Stomach smooth muscle (tissue), 2 donors: Measurements from ENCODE around the gene GOLGA6L10.
"Not testable (repeated sequence)": the region's sequence is repeated elsewhere in the genome, so short reads cannot be mapped to it uniquely, and the experiment has no call there.

Source experiments
- H3K27ac ChIP-seq: one replicate; pipeline ENCODE4 v1.7.0; 2013; ENCODE audit warnings: mild to moderate bottlenecking, low read length, inconsistent platforms
- H3K27me3 ChIP-seq, 2 donors: one replicate each; pipeline ENCODE4 v1.7.0; 2013; ENCODE audit warnings: low read length in 2 of 2; ENCODE audit not compliant: insufficient read depth in 2 of 2, control insufficient read depth in 1 of 2
- H3K36me3 ChIP-seq, 2 donors: one replicate each; pipeline ENCODE4 v1.7.0; 2013; ENCODE audit warnings: low read length in 2 of 2; ENCODE audit not compliant: control insufficient read depth in 2 of 2, insufficient read depth in 2 of 2
- H3K4me1 ChIP-seq: one replicate; pipeline ENCODE4 v1.7.0; 2013; ENCODE audit warnings: low read length; ENCODE audit not compliant: control insufficient read depth, insufficient read depth
- H3K4me3 ChIP-seq, 2 donors: one replicate each; pipeline ENCODE4 v1.7.0; 2013; ENCODE audit warnings: low read length in 2 of 2
- H3K9ac ChIP-seq, 2 donors: one replicate each; pipeline ENCODE4 v1.7.0; 2013; ENCODE audit warnings: low read length in 2 of 2, mild to moderate bottlenecking in 1 of 2
- H3K9me3 ChIP-seq, 2 donors: one replicate each; pipeline ENCODE4 v1.7.0; 2013; ENCODE audit warnings: low read length in 2 of 2; ENCODE audit not compliant: control insufficient read depth in 2 of 2
- donor health status: healthy.
- donor health status: Pancreatic carcinoma.

The GOLGA6L10 gene

DNA sequence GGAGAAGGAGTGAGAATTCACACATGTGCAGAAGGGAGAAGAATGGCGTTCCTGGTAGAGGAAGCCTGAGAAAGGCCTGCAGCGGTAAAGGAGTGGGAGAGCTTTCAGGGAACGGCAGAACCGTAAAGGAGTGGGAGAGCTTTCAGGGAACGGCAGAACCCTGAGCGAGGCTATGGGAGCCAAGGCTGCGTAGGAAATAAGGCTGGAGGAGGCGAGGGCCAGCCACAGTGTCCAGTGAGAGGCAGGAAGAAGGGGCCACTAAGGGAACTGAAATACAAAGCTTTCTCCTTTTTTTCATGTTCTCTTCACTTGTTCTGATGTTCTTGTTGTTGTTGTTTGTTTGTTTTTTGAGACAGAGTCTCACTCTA is 41.6 kb downstream of the GOLGA6L10 start:
- Histone ChIP-seq H3K4me3 (no peak overlapping the region), H3K9ac (no peak overlapping the region), H3K4me1 (no peaks in the 10 kb centered on the region), H3K36me3 (no peaks in the 10 kb centered on the region), H3K27ac (no peak overlapping the region), H3K27me3 (no peaks in the 10 kb centered on the region), H3K9me3 (no peaks in the 10 kb centered on the region)

DNA sequence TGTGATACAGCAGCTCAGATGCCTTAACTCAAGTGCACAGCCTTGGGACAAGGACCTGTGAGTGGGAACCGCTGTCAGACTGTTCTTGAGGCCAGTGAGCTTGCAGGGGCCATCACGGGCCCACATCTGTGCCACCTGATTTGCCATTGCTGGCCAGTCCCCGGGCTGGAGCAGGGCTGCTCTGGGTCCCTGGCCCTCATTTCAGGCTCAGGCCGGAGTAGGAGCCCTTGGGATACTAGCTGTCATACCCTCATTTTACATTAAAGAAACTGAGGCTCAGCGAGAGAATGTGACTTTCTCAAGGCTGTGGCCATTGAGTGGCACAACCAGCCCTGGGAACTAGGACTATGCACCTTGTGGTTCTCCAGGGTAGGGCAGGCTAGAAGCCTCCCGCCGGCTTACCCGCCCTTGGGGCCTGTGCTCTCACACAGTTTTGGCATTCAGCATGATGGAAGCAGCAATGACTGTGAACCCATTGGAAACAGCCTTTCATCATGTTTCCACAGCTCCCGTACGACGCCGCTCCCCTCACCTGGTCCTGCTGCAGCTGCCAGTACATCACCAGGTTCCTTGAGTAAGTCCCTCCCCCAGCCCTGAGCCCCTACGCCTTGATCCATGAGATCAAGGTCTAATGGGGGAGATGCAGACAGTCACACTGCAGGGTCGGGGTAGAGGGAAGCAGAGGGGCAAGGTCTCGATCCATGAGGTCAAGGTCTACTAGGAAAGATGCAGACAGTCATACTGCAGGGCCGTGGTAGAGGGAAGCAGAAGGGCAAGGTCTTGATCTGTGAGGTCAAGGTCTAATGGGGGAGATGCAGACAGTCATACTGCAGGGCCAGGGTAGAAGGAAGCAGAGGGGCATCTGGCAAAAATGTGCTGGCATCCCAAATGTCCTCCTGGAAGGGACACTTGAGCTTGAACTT is 42.2 kb downstream of the GOLGA6L10 start:
- no peaks in the 10 kb centered on the region for H3K9me3 ChIP-seq
- H3K9ac ChIP-seq, result no peak overlapping the region
- H3K4me3 ChIP-seq, result no peak overlapping the region
- no peaks in the 10 kb centered on the region for H3K4me1 ChIP-seq
- H3K36me3 ChIP-seq, result no peaks in the 10 kb centered on the region
- H3K27me3 ChIP-seq, result no peaks in the 10 kb centered on the region
- no peak overlapping the region for H3K27ac ChIP-seq

GRCh38 chr15:82305621-82306048 is 43.6 kb downstream of the GOLGA6L10 start:
- H3K27me3 ChIP-seq, result no peaks in the 10 kb centered on the region
- no peak overlapping the region for H3K4me3 ChIP-seq
- H3K9me3 ChIP-seq, result no peaks in the 10 kb centered on the region
- no peak overlapping the region for H3K9ac ChIP-seq
- no peaks in the 10 kb centered on the region for H3K4me1 ChIP-seq
- no peaks in the 10 kb centered on the region for H3K36me3 ChIP-seq
- no peak overlapping the region for H3K27ac ChIP-seq

DNA sequence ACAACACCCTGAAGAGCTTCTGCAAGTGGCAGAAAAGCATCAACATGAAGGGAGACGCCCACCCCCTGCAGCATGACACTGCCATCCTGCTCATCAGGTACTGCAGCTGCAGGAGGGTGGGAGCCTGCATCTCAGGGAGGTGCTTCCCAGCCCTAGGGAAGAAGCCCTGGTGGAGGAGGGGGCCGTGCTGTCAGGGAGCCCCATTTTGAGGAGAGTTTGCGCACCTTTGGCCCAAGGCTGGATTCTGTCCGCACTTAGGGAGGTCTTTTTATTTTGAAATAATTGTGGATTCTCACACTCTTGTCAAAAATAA is 44.5 kb downstream of the GOLGA6L10 start:
- H3K36me3 ChIP-seq, result no peaks in the 10 kb centered on the region
- H3K4me1 ChIP-seq, result no peaks in the 10 kb centered on the region
- H3K27me3 ChIP-seq, result no peaks in the 10 kb centered on the region
- H3K4me3 ChIP-seq, result no peak overlapping the region
- no peaks in the 10 kb centered on the region for H3K9me3 ChIP-seq
- H3K27ac ChIP-seq, result no peak overlapping the region
- H3K9ac ChIP-seq, result no peak overlapping the region

DNA sequence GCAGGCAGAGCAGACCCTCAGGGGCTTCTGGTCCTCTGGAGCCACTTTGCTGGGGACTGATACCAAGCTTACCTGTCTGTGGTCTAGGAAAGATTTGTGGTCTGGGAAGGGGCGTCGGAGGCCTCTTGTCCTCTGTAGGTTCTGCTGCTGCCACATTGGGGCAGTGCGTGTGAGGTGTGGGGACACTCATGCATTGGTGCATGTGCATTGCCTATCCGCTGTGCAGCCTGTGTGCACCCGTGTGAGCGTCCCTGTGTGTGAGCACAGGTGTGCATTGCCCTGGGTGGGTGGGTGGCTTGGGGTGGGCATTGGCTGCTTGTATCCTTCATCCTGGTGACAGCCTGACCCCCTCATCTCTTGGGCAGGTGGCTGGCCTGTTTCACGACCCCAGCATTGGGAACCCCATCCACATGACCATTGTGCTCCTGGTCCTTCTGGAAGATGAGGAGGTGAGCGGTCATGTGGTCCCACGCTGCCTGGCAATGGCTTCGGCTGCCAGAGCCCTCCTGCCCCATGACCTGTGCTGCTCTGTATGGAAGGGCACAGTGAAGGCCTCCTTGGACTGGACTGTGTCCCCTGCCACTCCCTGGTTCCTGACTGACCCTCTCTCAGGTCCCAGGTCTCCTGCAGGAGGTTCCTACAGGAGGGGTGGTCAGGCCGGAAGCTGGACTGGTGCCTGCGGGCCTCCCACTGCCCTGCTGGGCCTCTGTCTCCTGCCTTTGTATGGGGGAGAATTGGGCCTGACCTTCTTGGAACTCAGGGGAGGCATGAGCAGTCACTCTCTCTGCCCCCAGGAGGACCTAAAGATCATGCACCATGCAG is 45.1 kb downstream of the GOLGA6L10 start:
- Histone ChIP-seq H3K9me3 (no peaks in the 10 kb centered on the region), H3K4me1 (no peaks in the 10 kb centered on the region), H3K27me3 (no peaks in the 10 kb centered on the region), H3K27ac (no peak overlapping the region), H3K36me3 (no peaks in the 10 kb centered on the region), H3K9ac (no peak overlapping the region), H3K4me3 (no peak overlapping the region)

DNA sequence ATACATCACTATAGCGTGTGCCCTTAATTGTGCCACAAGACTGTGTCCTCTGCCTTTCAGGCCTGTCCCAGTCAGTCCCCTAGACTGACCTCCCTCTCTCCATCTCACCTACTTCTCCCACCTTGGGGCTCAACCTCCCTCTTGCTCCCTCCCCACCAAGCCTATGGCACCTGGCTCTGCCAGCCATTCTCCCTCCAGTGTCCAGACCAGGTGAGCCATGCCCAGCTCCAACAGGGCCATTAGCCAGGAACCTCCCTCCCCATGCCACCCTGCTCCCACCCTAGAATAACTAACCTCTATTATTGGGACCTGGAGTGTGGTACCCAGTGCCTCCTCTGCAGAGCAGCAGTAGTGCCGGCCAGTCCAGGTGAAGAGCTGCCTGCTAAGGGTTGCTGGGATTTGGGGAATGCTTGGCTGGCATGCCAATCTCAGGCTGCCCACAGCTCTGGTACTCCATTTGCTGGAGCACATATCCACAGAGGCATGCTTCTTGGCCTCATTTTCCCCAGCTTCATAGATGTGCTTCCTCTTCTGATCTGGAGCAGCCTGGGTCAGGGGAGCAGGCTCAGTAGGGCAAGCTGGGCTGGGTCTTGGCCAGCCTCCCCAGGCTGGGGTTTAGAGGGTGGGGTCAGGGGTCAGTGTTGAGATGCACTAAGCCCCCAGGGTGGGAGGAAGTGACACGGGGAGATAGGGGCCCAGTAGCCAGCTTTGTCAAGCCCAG is 47.8 kb downstream of the GOLGA6L10 start:
- H3K9me3 ChIP-seq, result no peaks in the 10 kb centered on the region
- H3K27ac ChIP-seq, result no peak overlapping the region

GRCh38 chr15:82300883-82301282 is 48.4 kb downstream of the GOLGA6L10 start:
- Histone ChIP-seq H3K27me3 (peaks cover 0 to 2% of the 10 kb centered on the region in 2 donors), H3K27ac (no peak overlapping the region)

More for the DNA sequence above, 47.8 kb downstream of the GOLGA6L10 start:
- Histone ChIP-seq H3K4me3 (no peak overlapping the region), H3K27me3 (peaks cover 0 to 2% of the 10 kb centered on the region in 2 donors), H3K9ac (no peak overlapping the region), H3K4me1 (peaks cover 2% of the 10 kb centered on the region), H3K36me3 (no peaks in the 10 kb centered on the region)

GRCh38 chr15:82300326-82300725 is 48.9 kb downstream of the GOLGA6L10 start:
- H3K4me3 ChIP-seq, H3K36me3 ChIP-seq, H3K27ac ChIP-seq: not testable (repeated sequence)

More at GRCh38 chr15:82300883-82301282, 48.4 kb downstream of the GOLGA6L10 start:
- Histone ChIP-seq H3K4me1 (peaks cover 2% of the 10 kb centered on the region), H3K9me3 (no peaks in the 10 kb centered on the region), H3K4me3 (no peak overlapping the region), H3K36me3 (no peaks in the 10 kb centered on the region), H3K9ac (no peak overlapping the region)

DNA sequence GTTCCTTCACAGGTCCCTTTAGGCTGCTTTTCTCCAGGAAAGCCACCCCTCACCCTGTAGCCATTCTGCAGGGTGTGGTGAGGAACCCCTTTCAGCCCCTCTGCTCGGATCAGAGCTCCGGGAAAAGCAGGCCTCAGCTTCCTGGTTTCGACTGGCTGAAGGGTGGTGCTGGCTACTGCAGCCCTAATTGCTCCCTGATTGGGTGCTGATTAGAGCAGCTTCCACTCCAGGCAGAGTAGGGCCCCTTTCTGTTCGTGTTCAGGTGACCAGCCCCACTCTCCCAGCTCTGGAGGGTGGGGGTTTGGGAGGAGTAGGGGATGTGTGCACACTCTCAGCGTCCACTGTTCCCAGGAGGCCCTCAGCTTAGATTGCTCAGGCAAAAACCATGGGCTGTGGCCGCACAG is 49.8 kb downstream of the GOLGA6L10 start:
- H3K9me3 ChIP-seq, H3K36me3 ChIP-seq, H3K9ac ChIP-seq, H3K4me1 ChIP-seq, H3K27ac ChIP-seq, H3K4me3 ChIP-seq, H3K27me3 ChIP-seq: not testable (repeated sequence)

More at GRCh38 chr15:82300326-82300725, 48.9 kb downstream of the GOLGA6L10 start:
- H3K9ac ChIP-seq, H3K4me1 ChIP-seq, H3K27me3 ChIP-seq, H3K9me3 ChIP-seq: not testable (repeated sequence)

- no peaks in the 10 kb centered on the region for H3K9me3 ChIP-seq
- no peaks in the 10 kb centered on the region for H3K36me3 ChIP-seq
- no peak overlapping the region for H3K9ac ChIP-seq
- H3K27me3 ChIP-seq, result peaks cover 0 to 2% of the 10 kb centered on the region in 2 donors
- no peak overlapping the region for H3K4me3 ChIP-seq
- no peak overlapping the region for H3K27ac ChIP-seq
- H3K4me1 ChIP-seq, result peaks cover 2% of the 10 kb centered on the region
Measured at GRCh38 chr15:82298520-82298919, 50.8 kb downstream of the GOLGA6L10 start.
